ENCODE data around the gene TIMP2.

- TF ChIP-seq EZH2phosphoT487 (IDR thresholded peaks at IDR 0.05; ENCODE audit: insufficient read depth, low read depth) = no peak
- no peak for TF ChIP-seq EZH2 (IDR thresholded peaks at IDR 0.05; ENCODE audit: insufficient read depth, poor library complexity, severe bottlenecking)
Observed at GRCh38 chr17:78804777-78805176, 120.4 kb downstream of the TIMP2 start.

Measured in GM23248 (cell line).